HUES64 (cell line): ENCODE measurements around the gene STK4.

Experiments used
- H3K27ac ChIP-seq: 2 replicates; pipeline ENCODE4 v1.7.0; 2013; ENCODE audit warnings: low read depth, low read length, inconsistent platforms
- H3K27me3 ChIP-seq: 2 replicates; pipeline ENCODE4 v1.6.1; 2013; ENCODE audit warnings: mild to moderate bottlenecking, low read length; ENCODE audit not compliant: insufficient read depth
- H3K36me3 ChIP-seq: 2 replicates; pipeline ENCODE4 v1.6.1; 2013; ENCODE audit warnings: mild to moderate bottlenecking, low read length; ENCODE audit not compliant: insufficient read depth
- H3K4me1 ChIP-seq: 2 replicates; pipeline ENCODE4 v1.6.1; 2013; ENCODE audit warnings: mild to moderate bottlenecking, low read length, moderate library complexity; ENCODE audit not compliant: insufficient read depth
- H3K4me3 ChIP-seq: 2 replicates; pipeline ENCODE4 v1.5.1; 2013; ENCODE audit warnings: mild to moderate bottlenecking, low read length, moderate library complexity
- H3K9ac ChIP-seq: 2 replicates; pipeline ENCODE4 v1.6.1; 2013; ENCODE audit warnings: mild to moderate bottlenecking, low read depth, low read length
- H3K9me3 ChIP-seq: 2 replicates; pipeline ENCODE4 v1.6.1; 2013; ENCODE audit warnings: low read depth, low read length; ENCODE audit not compliant: insufficient read depth
- WGBS: fragments of 150-250, 120-280 bp; methylation state at CpG from one replicate; pipeline ENCODE4 v1.1.7; 2013; ENCODE audit warnings: missing lambda C conversion rate; 5-methylcytosine and 5-hydroxymethylcytosine counted together

STK4 gene

GRCh38 chr20:45115386-45115774 is 149.1 kb downstream of the STK4 start:
- Histone ChIP-seq H3K27ac (no peak overlapping the region), H3K27me3 (no peaks in the 10 kb centered on the region), H3K36me3 (no peaks in the 10 kb centered on the region), H3K9ac (no peak overlapping the region), H3K4me3 (no peak overlapping the region), H3K9me3 (no peaks in the 10 kb centered on the region), H3K4me1 (peaks cover 7% of the 10 kb centered on the region; the same call in 1 of the 2 replicates)
- 85% methylated on average over 3 of the region's 3 CpGs for WGBS

GRCh38 chr20:45115829-45116228 is 149.5 kb downstream of the STK4 start:
- Histone ChIP-seq H3K4me1 (peaks cover 7% of the 10 kb centered on the region; the same call in 1 of the 2 replicates), H3K27ac (no peak overlapping the region), H3K36me3 (no peaks in the 10 kb centered on the region), H3K9me3 (no peaks in the 10 kb centered on the region), H3K27me3 (no peaks in the 10 kb centered on the region), H3K4me3 (no peak overlapping the region), H3K9ac (no peak overlapping the region)
- 91% methylated on average over 4 of the region's 4 CpGs for WGBS

- H3K4me1 ChIP-seq, result peaks cover 3% of the 10 kb centered on the region; the same call in 1 of the 2 replicates
- no peak overlapping the region for H3K9ac ChIP-seq
- H3K27ac ChIP-seq, result no peak overlapping the region
- H3K27me3 ChIP-seq, result no peaks in the 10 kb centered on the region
- no peaks in the 10 kb centered on the region for H3K9me3 ChIP-seq
- H3K36me3 ChIP-seq, result no peaks in the 10 kb centered on the region
- no peak overlapping the region for H3K4me3 ChIP-seq
- 91% methylated on average over 4 of the region's 4 CpGs for WGBS
Observed at GRCh38 chr20:45117581-45117980, 151.3 kb downstream of the STK4 start.

GRCh38 chr20:45118028-45118427 is 151.7 kb downstream of the STK4 start:
- Histone ChIP-seq H3K27ac (no peak overlapping the region), H3K9ac (no peak overlapping the region), H3K4me3 (no peak overlapping the region), H3K9me3 (no peaks in the 10 kb centered on the region), H3K36me3 (no peaks in the 10 kb centered on the region), H3K4me1 (peaks cover 3% of the 10 kb centered on the region; the same call in 1 of the 2 replicates), H3K27me3 (no peaks in the 10 kb centered on the region)
- 100% methylated on average over 1 of the region's 2 CpGs for WGBS

- Histone ChIP-seq H3K9ac (no peak overlapping the region), H3K27me3 (no peaks in the 10 kb centered on the region)
Observed at GRCh38 chr20:45119556-45120266, 153.4 kb downstream of the STK4 start.

GRCh38 chr20:45121388-45121787 is 155.1 kb downstream of the STK4 start:
- H3K9ac ChIP-seq, result no peak overlapping the region
- H3K4me1 ChIP-seq, result no peaks in the 10 kb centered on the region
- no peaks in the 10 kb centered on the region for H3K27me3 ChIP-seq
- H3K36me3 ChIP-seq, result no peaks in the 10 kb centered on the region
- H3K4me3 ChIP-seq, result no peak overlapping the region
- no peak overlapping the region for H3K27ac ChIP-seq
- 95% methylated on average over 2 of the region's 2 CpGs for WGBS
- H3K9me3 ChIP-seq, result no peaks in the 10 kb centered on the region

More at GRCh38 chr20:45119556-45120266, 153.4 kb downstream of the STK4 start:
- 95% methylated on average over 2 of the region's 2 CpGs for WGBS
- peaks cover 3% of the 10 kb centered on the region; the same call in 1 of the 2 replicates for H3K4me1 ChIP-seq
- no peak overlapping the region for H3K27ac ChIP-seq
- H3K36me3 ChIP-seq, result no peaks in the 10 kb centered on the region
- H3K4me3 ChIP-seq, result no peak overlapping the region
- H3K9me3 ChIP-seq, result no peaks in the 10 kb centered on the region

- WGBS, result 92% methylated on average over 6 of the region's 6 CpGs
- Histone ChIP-seq H3K9ac (no peak within 1 kb of the TSS), H3K27me3 (no peaks in the 10 kb centered on the region), H3K27ac (no peak within 1 kb of the TSS), H3K4me3 (no peak within 1 kb of the TSS), H3K36me3 (no peaks in the 10 kb centered on the region), H3K9me3 (no peaks in the 10 kb centered on the region), H3K4me1 (no peaks in the 10 kb centered on the region)
Observed at GRCh38 chr20:45124365-45124764, 158.1 kb downstream of the STK4 start, which contains the start of gene WFDC12. TSS of gene WFDC12 (minus strand) at chr20:45124465. CDS start at chr20:45124447, 18 bp downstream.

- no peaks in the 10 kb centered on the region for H3K9me3 ChIP-seq
- no peaks in the 10 kb centered on the region for H3K36me3 ChIP-seq
- H3K4me1 ChIP-seq, result no peaks in the 10 kb centered on the region
- WGBS, result 84% methylated on average over 2 of the region's 2 CpGs
- H3K4me3 ChIP-seq, result no peak overlapping the region
- H3K27me3 ChIP-seq, result 0 out of 2 replicates have a peak, but pooled peaks cover 7% of the 10 kb centered on the region
- H3K9ac ChIP-seq, result no peak overlapping the region
- H3K27ac ChIP-seq, result no peak overlapping the region
Observed at GRCh38 chr20:45128099-45128498, 161.8 kb downstream of the STK4 start.
